PFSK-1 (cell line): ENCODE measurements around the gene MYH15.

Experiments
- FOXP2 ChIP-seq: optimal IDR thresholded peaks from 2 replicates; pipeline ENCODE3; 2011; ENCODE audit warnings: borderline replicate concordance, control low read depth, inconsistent platforms; ENCODE audit not compliant: insufficient read depth; ENCODE audit errors: extremely low read length, extremely low read depth
- POLR2AphosphoS5 ChIP-seq: IDR thresholded peaks from 2 replicates; pipeline ENCODE4 v1.6.1; 2012; ENCODE audit warnings: low read depth, mild to moderate bottlenecking, control low read depth, low read length, moderate library complexity
- REST ChIP-seq, 2 experiments: IDR thresholded peaks; 2 replicates each; pipeline versions ENCODE4 v1.6.1 to v1.8.0; 2011 to 2012; ENCODE audit warnings: low read depth in 2 of 2, low read length in 2 of 2, control low read depth in 1 of 2, inconsistent platforms in 1 of 2, mild to moderate bottlenecking in 1 of 2, moderate library complexity in 1 of 2; ENCODE audit not compliant: insufficient read depth in 1 of 2
- SIN3A ChIP-seq: IDR thresholded peaks from 2 replicates; pipeline ENCODE4 v1.6.1; 2012; ENCODE audit warnings: mild to moderate bottlenecking, low read length, moderate library complexity, borderline replicate concordance; ENCODE audit not compliant: insufficient read depth
- TAF1 ChIP-seq: IDR thresholded peaks from 2 replicates; pipeline ENCODE4 v1.6.1; 2012; ENCODE audit warnings: low read length, control low read depth, borderline replicate concordance; ENCODE audit not compliant: insufficient read depth

Gene MYH15

GRCh38 chr3:108433928-108434327 lies 76.5 kb downstream of the MYH15 start:
- no peak for TF ChIP-seq REST (IDR thresholded peaks at IDR 0.05; ENCODE audit: insufficient read depth in 1 of 2, low read depth in 2 of 2, low read length in 2 of 2)
- no peak for TF ChIP-seq POLR2AphosphoS5
- no peak for TF ChIP-seq SIN3A
- no peak for TF ChIP-seq FOXP2
- no peak for TF ChIP-seq TAF1

- TF ChIP-seq REST (IDR thresholded peaks at IDR 0.05; ENCODE audit: insufficient read depth in 1 of 2, low read depth in 2 of 2, low read length in 2 of 2) (no peak), POLR2AphosphoS5 (no peak), FOXP2 (no peak), TAF1 (no peak), SIN3A (no peak)
Measured at GRCh38 chr3:108432431-108432830, 78.0 kb downstream of the MYH15 start.

- TF ChIP-seq TAF1: no peak
- TF ChIP-seq SIN3A: no peak
- no peak for TF ChIP-seq FOXP2
- no peak for TF ChIP-seq POLR2AphosphoS5
- TF ChIP-seq REST (IDR thresholded peaks at IDR 0.05; ENCODE audit: insufficient read depth in 1 of 2, low read depth in 2 of 2, low read length in 2 of 2): no peak
Measured at GRCh38 chr3:108430540-108430939, 79.9 kb downstream of the MYH15 start.

GRCh38 chr3:108428586-108428985 lies 81.8 kb downstream of the MYH15 start:
- TF ChIP-seq TAF1: no peak

DNA sequence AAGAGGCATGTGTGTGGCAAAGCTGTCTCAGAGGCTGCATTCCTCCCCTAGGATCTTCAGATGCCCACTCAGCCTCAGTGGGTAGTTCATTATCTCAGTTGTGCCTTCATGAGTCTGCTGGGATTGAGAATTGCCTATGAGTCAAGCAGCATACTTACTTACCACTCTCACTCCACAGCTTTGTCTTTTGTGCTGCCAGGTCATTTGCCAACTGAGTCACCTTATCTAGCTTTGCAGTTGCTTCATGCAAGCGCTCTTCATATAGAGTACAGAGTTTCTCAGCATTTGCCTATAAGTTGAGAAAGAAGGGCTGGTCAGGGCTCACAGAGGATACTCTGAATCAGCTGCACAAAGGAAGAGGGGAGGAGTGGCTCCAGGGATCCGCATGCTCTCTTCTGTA lies 89.5 kb downstream of the MYH15 start:
- TF ChIP-seq POLR2AphosphoS5 (no peak), REST (IDR thresholded peaks at IDR 0.05; ENCODE audit: insufficient read depth in 1 of 2, low read depth in 2 of 2, low read length in 2 of 2) (no peak), FOXP2 (no peak), TAF1 (no peak), SIN3A (no peak)
